Neural cell (in vitro differentiated cells): ENCODE measurements around the gene SLC49A4. TPM values are rescaled to one million over a fixed set of nuclear protein-coding genes. Genes with fewer than 3 reads are reported as not detected.

ENCODE experiments used
- H2AFZ ChIP-seq: fragments of 200-600, 300-800 bp; sonication (generic), shearing (Covaris generic); 2 replicates; pipeline ENCODE4 v1.6.0; 2014; ENCODE audit warnings: low read depth, mild to moderate bottlenecking, antibody characterized with exemption, low read length, moderate library complexity
- H3F3A ChIP-seq: fragments of 200-600 bp; shearing (Covaris generic); 2 replicates; pipeline ENCODE4 v1.6.1; 2016; ENCODE audit warnings: mild to moderate bottlenecking, moderate library complexity, mixed read lengths, antibody characterized with exemption, low read length; ENCODE audit not compliant: insufficient read depth, poor library complexity, severe bottlenecking
- H3K27ac ChIP-seq: fragments of 200-600, 300-800 bp; sonication (generic), shearing (Covaris generic); 2 replicates; pipeline ENCODE4 v1.5.1; 2014; ENCODE audit warnings: mild to moderate bottlenecking, low read length, moderate library complexity
- H3K27me3 ChIP-seq: fragments of 300-800, 200-600 bp; sonication (generic), shearing (Covaris generic); 2 replicates; pipeline ENCODE4 v1.6.0; 2014; ENCODE audit warnings: mild to moderate bottlenecking, low read depth, low read length, moderate library complexity; ENCODE audit not compliant: insufficient read depth
- H3K36me3 ChIP-seq: fragments of 300-800, 200-600 bp; sonication (generic), shearing (Covaris generic); 2 replicates; pipeline ENCODE4 v1.5.1; 2014; ENCODE audit warnings: mild to moderate bottlenecking, antibody characterized with exemption, low read length, moderate library complexity; ENCODE audit not compliant: insufficient read depth
- H3K4me2 ChIP-seq: fragments of 300-800, 200-600 bp; sonication (generic), shearing (Covaris generic); 2 replicates; pipeline ENCODE4 v1.6.0; 2014; ENCODE audit warnings: mild to moderate bottlenecking, low read length
- H3K4me3 ChIP-seq: fragments of 300-800, 200-600 bp; sonication (generic), shearing (Covaris generic); 2 replicates; pipeline ENCODE4 v1.5.1; 2014; ENCODE audit warnings: mild to moderate bottlenecking, low read length, moderate library complexity
- H3K79me2 ChIP-seq: fragments of 200-600 bp; shearing (Covaris generic); replicated peaks from 2 replicates; pipeline ENCODE4 v1.6.0; 2014; ENCODE audit warnings: mild to moderate bottlenecking, low read length, moderate library complexity; ENCODE audit not compliant: insufficient read depth
- H3K9ac ChIP-seq: fragments of 300-800, 200-600 bp; sonication (generic), shearing (Covaris generic); 2 replicates; pipeline ENCODE4 v1.6.1; 2016; ENCODE audit warnings: mild to moderate bottlenecking, low read length, mixed read lengths
- H3K9me2 ChIP-seq: fragments of 200-600 bp; shearing (Covaris generic); 2 replicates; pipeline ENCODE4 v1.6.1; 2016; ENCODE audit warnings: mild to moderate bottlenecking, low read length, mixed read lengths; ENCODE audit not compliant: insufficient read depth
- H3K9me3 ChIP-seq: fragments of 200-600, 300-800 bp; sonication (generic), shearing (Covaris generic); 2 replicates; pipeline ENCODE4 v1.6.1; 2016; ENCODE audit warnings: mild to moderate bottlenecking, mixed run types, low read length, moderate library complexity, mixed read lengths
- H4K20me1 ChIP-seq: fragments of 200-600 bp; shearing (Covaris generic); 2 replicates; pipeline ENCODE4 v1.6.1; 2016; ENCODE audit warnings: mild to moderate bottlenecking, mixed run types; ENCODE audit not compliant: insufficient read depth
- CTCF ChIP-seq: fragments of 450-650 bp; IDR thresholded peaks from 2 replicates; pipeline ENCODE4 v1.5.1; 2014; ENCODE audit warnings: antibody characterized with exemption, mild to moderate bottlenecking, moderate library complexity; ENCODE audit not compliant: poor library complexity, severe bottlenecking
- EP300 ChIP-seq: fragments of 450-650 bp; conservative IDR thresholded peaks from 2 replicates; pipeline ENCODE4 v1.6.1; 2014; ENCODE audit warnings: antibody characterized with exemption, mild to moderate bottlenecking, moderate library complexity; ENCODE audit not compliant: poor library complexity, severe bottlenecking
- EZH2 ChIP-seq: fragments of 200-600, 300-800 bp; shearing (Covaris generic), sonication (generic); IDR thresholded peaks from 2 replicates; pipeline ENCODE4 v1.6.1; 2014; ENCODE audit warnings: antibody characterized with exemption, low read length, borderline replicate concordance, mild to moderate bottlenecking; ENCODE audit not compliant: insufficient read depth, poor library complexity, severe bottlenecking
- MXI1 ChIP-seq: fragments of 450-650 bp; conservative IDR thresholded peaks from 2 replicates; pipeline ENCODE4 v1.6.1; 2014; ENCODE audit warnings: antibody characterized with exemption, mild to moderate bottlenecking; ENCODE audit not compliant: poor library complexity, severe bottlenecking
- POLR2AphosphoS5 ChIP-seq: IDR thresholded peaks from 2 replicates; pipeline ENCODE4 v1.6.1; 2012
- RAD21 ChIP-seq: fragments of 450-650 bp; conservative IDR thresholded peaks from 2 replicates; pipeline ENCODE4 v1.6.1; 2014; ENCODE audit warnings: antibody characterized with exemption, mild to moderate bottlenecking, moderate library complexity
- REST ChIP-seq: IDR thresholded peaks from 2 replicates; pipeline ENCODE4 v1.6.1; 2012; ENCODE audit warnings: borderline replicate concordance
- SMC3 ChIP-seq: fragments of 450-650 bp; conservative IDR thresholded peaks from 2 replicates; pipeline ENCODE4 v1.6.1; 2014; ENCODE audit warnings: antibody characterized with exemption, mild to moderate bottlenecking, moderate library complexity; ENCODE audit not compliant: poor library complexity
- TAF1 ChIP-seq: IDR thresholded peaks from 2 replicates; pipeline ENCODE4 v1.6.1; 2012; ENCODE audit warnings: low read depth
- polyA plus RNA-seq: library from polyadenylated mRNA; depleted of rRNA; stranded (reverse); fragments of >200 nt; gene quantifications from 2 replicates; pipeline ENCODE4 v1.2.3, GENCODE V29; 2014

Gene SLC49A4
- polyA plus RNA-seq, 1 donor from 2014 or later, result 16.2 TPM

GRCh38 chr3:122880173-122880572 lies 85.3 kb downstream of the SLC49A4 start:
- H3K36me3 ChIP-seq, result no peaks in the 10 kb centered on the region
- H3F3A ChIP-seq, result no peaks in the 10 kb centered on the region
- H4K20me1 ChIP-seq, result no peaks in the 10 kb centered on the region
- H2AFZ ChIP-seq, result no peak overlapping the region
- H3K27ac ChIP-seq, result no peak overlapping the region
- H3K4me3 ChIP-seq, result no peak overlapping the region
- no peak overlapping the region for H3K4me2 ChIP-seq
- no peak overlapping the region for H3K9ac ChIP-seq
- TF ChIP-seq MXI1, result no peak
- no peak for TF ChIP-seq POLR2AphosphoS5
- TF ChIP-seq EZH2, result no peak
- no peak for TF ChIP-seq TAF1
- TF ChIP-seq EP300, result no peak
- no peak for TF ChIP-seq SMC3
- H3K9me2 ChIP-seq, result no peaks in the 10 kb centered on the region
- H3K79me2 ChIP-seq, result no peaks in the 10 kb centered on the region
- H3K27me3 ChIP-seq, result no peaks in the 10 kb centered on the region
- H3K9me3 ChIP-seq, result no peaks in the 10 kb centered on the region

GRCh38 chr3:122880624-122881023 lies 85.8 kb downstream of the SLC49A4 start:
- Histone ChIP-seq H3K27me3 (no peaks in the 10 kb centered on the region), H3K79me2 (no peaks in the 10 kb centered on the region), H3K9me2 (no peaks in the 10 kb centered on the region), H3F3A (no peaks in the 10 kb centered on the region), H3K36me3 (no peaks in the 10 kb centered on the region), H3K9me3 (no peaks in the 10 kb centered on the region), H4K20me1 (no peaks in the 10 kb centered on the region), H3K27ac (no peak overlapping the region), H2AFZ (no peak overlapping the region), H3K4me3 (no peak overlapping the region), H3K4me2 (no peak overlapping the region), H3K9ac (no peak overlapping the region)
- TF ChIP-seq MXI1, result no peak
- no peak for TF ChIP-seq RAD21
- no peak for TF ChIP-seq EP300
- no peak for TF ChIP-seq EZH2
- TF ChIP-seq CTCF, result no peak
- no peak for TF ChIP-seq SMC3
- TF ChIP-seq REST, result no peak
- no peak for TF ChIP-seq TAF1
